HG02938 (cell line): Measurements from ENCODE around the gene CNBP.
A peak's percentile ranks its signal among the peaks of the same experiment; 100 is the strongest.
"Not testable (repeated sequence)": the region's sequence is repeated elsewhere in the genome, so short reads cannot be mapped to it uniquely, and the experiment has no call there.

ENCODE experiments used
- ATAC-seq: cut with Tn5 transposase; IDR thresholded peaks from one replicate; pipeline ENCODE4 v1.9.1; 2021; ENCODE audit warnings: mild to moderate bottlenecking, moderate library complexity; ENCODE audit not compliant: unreplicated experiment

CNBP gene

GRCh38 chr3:129185783-129186182, 2.1 kb upstream of the CNBP start:
- no peak for ATAC-seq

GRCh38 chr3:129184784-129185542, 1.3 kb upstream of the CNBP start:
- ATAC-seq = not testable (repeated sequence)

- ATAC-seq = no peak
Observed at GRCh38 chr3:129184396-129184657, 631 bp upstream of the CNBP start.

GRCh38 chr3:129182390-129183185, 1.1 kb downstream of the CNBP start:
- no peak for ATAC-seq

- no peak for ATAC-seq
Observed at GRCh38 chr3:129181819-129182218, 1.9 kb downstream of the CNBP start.

GRCh38 chr3:129180461-129180860, 3.2 kb downstream of the CNBP start:
- ATAC-seq = no peak

GRCh38 chr3:129176051-129176450, 7.6 kb downstream of the CNBP start:
- no peak for ATAC-seq

- ATAC-seq = no peak
Observed at GRCh38 chr3:129173725-129174124, 10.0 kb downstream of the CNBP start.

GRCh38 chr3:129173206-129173605, 10.5 kb downstream of the CNBP start:
- ATAC-seq = no peak

- no peak for ATAC-seq
Observed at GRCh38 chr3:129166579-129167332, 16.9 kb downstream of the CNBP start.

- not testable (repeated sequence) for ATAC-seq
Observed at GRCh38 chr3:129165594-129165993, 18.1 kb downstream of the CNBP start.

GRCh38 chr3:129164500-129164899, 19.2 kb downstream of the CNBP start:
- ATAC-seq = no peak

GRCh38 chr3:129162729-129163579, 20.7 kb downstream of the CNBP start:
- no peak for ATAC-seq

GRCh38 chr3:129161860-129162271, 21.8 kb downstream of the CNBP start:
- ATAC-seq = peak; percentile 3

GRCh38 chr3:129160891-129161859, 22.5 kb downstream of the CNBP start, which contains the start of gene ISY1:
TSS of gene ISY1 (minus strand) at chr3:129161063. CDS start at chr3:129160975, 88 bp downstream.
- peak; percentile 74 for ATAC-seq

GRCh38 chr3:129144786-129145185, 38.9 kb downstream of the CNBP start:
- no peak for ATAC-seq

GRCh38 chr3:129141011-129141410, 42.7 kb downstream of the CNBP start:
- not testable (repeated sequence) for ATAC-seq

- ATAC-seq = no peak
Observed at GRCh38 chr3:129139911-129140310, 43.8 kb downstream of the CNBP start.

- not testable (repeated sequence) for ATAC-seq
Observed at GRCh38 chr3:129136275-129136674, 47.4 kb downstream of the CNBP start.
